ENCODE data around the gene KANSL1. TPM values are rescaled to one million over a fixed set of nuclear protein-coding genes. Genes with fewer than 3 reads are reported as not detected.

The KANSL1 gene
- total RNA-seq, 2 experiments from 2014 or later: 54.4 to 55.3 TPM

DNA sequence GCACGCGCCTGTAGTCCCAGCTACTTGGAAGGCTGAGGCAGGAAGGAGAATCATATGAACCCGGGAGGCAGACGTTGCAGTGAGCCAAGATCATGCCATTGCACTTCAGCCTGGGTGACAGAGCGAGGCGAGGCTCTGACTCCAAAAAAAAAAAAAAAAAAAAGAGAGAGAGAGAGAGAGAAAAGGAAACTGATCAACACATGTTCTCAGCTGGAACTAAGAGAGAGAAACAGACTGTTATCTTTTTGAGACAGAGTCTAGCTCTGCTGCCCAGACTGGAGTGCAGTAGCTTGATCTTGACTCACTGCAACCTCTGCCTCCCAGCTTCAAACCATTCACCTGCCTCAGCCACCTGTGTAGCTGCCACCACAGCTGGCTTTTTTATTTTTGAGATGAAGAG, 133.7 kb downstream of the KANSL1 start:
- Mint-ChIP-seq H3K27me3 (no peaks in the 10 kb centered on the region), H3K27ac (peak overlapping the region; percentile 61), H3K4me3 (no peak overlapping the region), H3K9me3 (no peaks in the 10 kb centered on the region), H3K36me3 (ENCODE audit: low read depth) (peaks cover 30% of the 10 kb centered on the region), H3K4me1 (ENCODE audit: low read depth) (peaks cover 42% of the 10 kb centered on the region)
- intact Hi-C loops (cut with micrococcal nuclease): loop anchor here (10.0 kb wide), 1 partner anchor 75 kb away; no protein-coding TSS in a partner anchor
- TF ChIP-seq, protein P1, sequence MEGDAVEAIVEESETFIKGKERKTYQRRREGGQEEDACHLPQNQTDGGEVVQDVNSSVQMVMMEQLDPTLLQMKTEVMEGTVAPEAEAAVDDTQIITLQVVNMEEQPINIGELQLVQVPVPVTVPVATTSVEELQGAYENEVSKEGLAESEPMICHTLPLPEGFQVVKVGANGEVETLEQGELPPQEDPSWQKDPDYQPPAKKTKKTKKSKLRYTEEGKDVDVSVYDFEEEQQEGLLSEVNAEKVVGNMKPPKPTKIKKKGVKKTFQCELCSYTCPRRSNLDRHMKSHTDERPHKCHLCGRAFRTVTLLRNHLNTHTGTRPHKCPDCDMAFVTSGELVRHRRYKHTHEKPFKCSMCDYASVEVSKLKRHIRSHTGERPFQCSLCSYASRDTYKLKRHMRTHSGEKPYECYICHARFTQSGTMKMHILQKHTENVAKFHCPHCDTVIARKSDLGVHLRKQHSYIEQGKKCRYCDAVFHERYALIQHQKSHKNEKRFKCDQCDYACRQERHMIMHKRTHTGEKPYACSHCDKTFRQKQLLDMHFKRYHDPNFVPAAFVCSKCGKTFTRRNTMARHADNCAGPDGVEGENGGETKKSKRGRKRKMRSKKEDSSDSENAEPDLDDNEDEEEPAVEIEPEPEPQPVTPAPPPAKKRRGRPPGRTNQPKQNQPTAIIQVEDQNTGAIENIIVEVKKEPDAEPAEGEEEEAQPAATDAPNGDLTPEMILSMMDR (IDR thresholded peaks at IDR 0.05): no peak
- DNase-seq (no peak), ATAC-seq (no peak)
- ChIA-PET CTCF (interaction anchor here (0.6 to 5.5 kb wide), 7 partner anchors 12 to 153 kb away, joined by 3 to 42 read pairs (median 7); partner anchors contain the start of gene KANSL1), POLR2A (interaction anchor here (0.6 to 0.8 kb wide), 2 partner anchors 41 to 93 kb away, joined by 3 read pairs; no protein-coding TSS in a partner anchor)

DNA sequence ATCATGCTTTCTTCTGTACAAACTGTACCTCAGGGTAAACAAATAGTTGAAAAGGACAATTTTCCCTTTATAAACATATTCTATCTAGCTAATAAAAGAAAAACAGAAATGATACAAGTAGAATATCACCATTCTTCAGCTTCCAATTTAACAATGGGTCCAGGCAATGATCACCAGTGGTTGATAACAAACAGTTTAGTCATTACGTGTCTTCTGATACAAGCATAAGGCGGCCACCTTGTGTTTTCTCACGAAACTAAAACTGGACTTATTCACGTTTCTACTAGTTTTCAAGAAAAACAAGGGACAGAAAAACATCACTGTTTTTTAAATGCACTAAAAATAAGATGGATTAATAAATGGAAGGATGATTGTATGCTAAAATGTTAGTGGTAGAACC, 135.9 kb downstream of the KANSL1 start:
- Mint-ChIP-seq H3K36me3 (ENCODE audit: low read depth) (peaks cover 34% of the 10 kb centered on the region), H3K9me3 (peaks cover 3% of the 10 kb centered on the region), H3K4me1 (ENCODE audit: low read depth) (peaks cover 46% of the 10 kb centered on the region), H3K4me3 (no peak overlapping the region), H3K27ac (peak overlapping the region; percentile 21), H3K27me3 (no peaks in the 10 kb centered on the region)
- DNase-seq: no peak
- ATAC-seq: no peak
- TF ChIP-seq, protein P1 (IDR thresholded peaks at IDR 0.05): no peak
- intact Hi-C loops (cut with micrococcal nuclease): loop anchor here (10.0 kb wide), 1 partner anchor 77 kb away; no protein-coding TSS in a partner anchor
- ChIA-PET POLR2A (interaction anchor here (1.2 kb wide), 2 partner anchors 9 to 17 kb away, joined by 3 to 4 read pairs; no protein-coding TSS in a partner anchor), CTCF (interaction anchor here (1.0 to 5.5 kb wide), 12 partner anchors 10 to 155 kb away, joined by 3 to 42 read pairs (median 4); partner anchors contain the start of gene KANSL1)

DNA sequence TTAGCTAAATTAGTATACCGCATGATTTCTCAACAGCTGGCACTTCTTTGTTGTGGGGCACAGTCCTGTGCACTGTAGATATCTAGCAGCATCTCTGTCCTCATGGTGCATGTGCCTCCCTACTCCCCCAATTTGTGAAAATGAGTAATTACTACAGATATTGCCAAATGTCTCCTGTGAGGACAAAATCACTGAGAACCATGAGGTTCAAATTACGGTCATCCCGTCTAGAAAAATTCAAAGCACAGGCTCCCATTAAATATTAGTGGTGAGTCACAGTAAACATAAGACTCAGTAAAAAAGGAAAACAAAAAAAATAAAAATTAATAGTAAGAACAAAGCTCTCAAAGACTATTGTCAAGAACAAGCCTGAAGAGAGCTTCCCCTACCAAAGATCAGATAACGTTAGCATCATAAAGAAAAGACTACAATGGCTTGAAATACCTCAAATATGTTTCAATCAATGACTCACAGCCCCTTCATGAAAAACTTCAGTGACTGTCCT, 136.4 kb downstream of the KANSL1 start:
- TF ChIP-seq, protein P1 (IDR thresholded peaks at IDR 0.05): no peak
- ChIA-PET POLR2A (interaction anchor here (0.6 to 1.2 kb wide), 5 partner anchors 9 to 205 kb away, joined by 3 to 4 read pairs (median 3); no protein-coding TSS in a partner anchor), CTCF (interaction anchor here (0.9 to 5.5 kb wide), 11 partner anchors 11 to 156 kb away, joined by 3 to 42 read pairs (median 4); partner anchors contain the start of gene KANSL1)
- Mint-ChIP-seq H3K27me3 (no peaks in the 10 kb centered on the region), H3K4me1 (ENCODE audit: low read depth) (peaks cover 51% of the 10 kb centered on the region), H3K4me3 (no peak overlapping the region), H3K36me3 (ENCODE audit: low read depth) (peaks cover 37% of the 10 kb centered on the region), H3K9me3 (peaks cover 6% of the 10 kb centered on the region), H3K27ac (peak overlapping the region; percentile 51)
- DNase-seq (peak; percentile 41), ATAC-seq (peak; percentile 51)
- intact Hi-C loops (cut with micrococcal nuclease): loop anchor here (10.0 kb wide), 1 partner anchor 78 kb away; no protein-coding TSS in a partner anchor

DNA sequence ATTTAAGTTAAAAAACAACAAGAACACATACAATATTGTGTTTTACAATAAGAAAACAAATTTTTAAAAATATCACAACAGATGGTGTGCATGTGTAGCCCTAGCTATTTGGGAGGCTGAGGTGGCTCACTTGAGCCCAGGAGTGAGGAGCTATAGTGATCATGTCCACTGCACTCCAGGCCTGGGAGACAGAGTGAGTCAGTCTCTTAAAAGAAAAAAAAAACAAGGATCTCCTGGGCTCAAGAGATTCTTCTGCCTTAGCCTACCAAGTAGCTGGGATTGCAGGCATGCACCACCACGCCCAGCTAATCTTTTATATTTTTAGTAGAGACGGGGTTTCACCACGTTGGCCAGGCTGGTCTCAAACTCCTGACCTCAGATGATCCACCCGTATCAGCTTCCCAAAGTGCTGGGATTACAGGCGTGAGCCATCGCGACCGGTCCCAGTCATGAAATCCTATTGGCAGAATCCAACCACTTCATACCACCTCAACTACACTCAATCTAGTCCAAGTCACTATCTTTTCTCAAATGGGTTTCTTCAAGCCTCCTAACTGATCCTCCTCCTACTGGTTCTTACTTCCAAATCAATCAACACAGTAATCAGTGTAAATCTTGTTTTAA, 139.2 kb downstream of the KANSL1 start:
- CTCF ChIA-PET: interaction anchor here (1.4 to 3.6 kb wide), 3 partner anchors 9 to 159 kb away, joined by 3 to 15 read pairs (median 9); partner anchors contain the start of gene KANSL1
- no peaks in the 10 kb centered on the region for H3K27me3 Mint-ChIP-seq
- POLR2A ChIA-PET: no interaction called here
- no peak for DNase-seq
- intact Hi-C loops (cut with micrococcal nuclease): loop anchor here (10.0 kb wide), 1 partner anchor 81 kb away; no protein-coding TSS in a partner anchor
- H3K36me3 Mint-ChIP-seq (ENCODE audit: low read depth): peaks cover 54% of the 10 kb centered on the region
- peak overlapping the region; percentile 66 for H3K27ac Mint-ChIP-seq
- no peak overlapping the region for H3K4me3 Mint-ChIP-seq
- peaks cover 6% of the 10 kb centered on the region for H3K9me3 Mint-ChIP-seq
- peaks cover 60% of the 10 kb centered on the region for H3K4me1 Mint-ChIP-seq (ENCODE audit: low read depth)
- ATAC-seq: no peak
- TF ChIP-seq, protein P1 (IDR thresholded peaks at IDR 0.05): no peak
